SKM-1 (cell line): ENCODE data around the gene HNRNPF.
"Not testable (repeated sequence)": the region's sequence is repeated elsewhere in the genome, so short reads cannot be mapped to it uniquely, and the experiment has no call there.

ENCODE experiments used
- DNase-seq: peaks from one replicate; lab custom pipeline; 2025; ENCODE audit not compliant: unreplicated experiment; lab: John Stamatoyannopoulos, UW

HNRNPF gene, protein sequence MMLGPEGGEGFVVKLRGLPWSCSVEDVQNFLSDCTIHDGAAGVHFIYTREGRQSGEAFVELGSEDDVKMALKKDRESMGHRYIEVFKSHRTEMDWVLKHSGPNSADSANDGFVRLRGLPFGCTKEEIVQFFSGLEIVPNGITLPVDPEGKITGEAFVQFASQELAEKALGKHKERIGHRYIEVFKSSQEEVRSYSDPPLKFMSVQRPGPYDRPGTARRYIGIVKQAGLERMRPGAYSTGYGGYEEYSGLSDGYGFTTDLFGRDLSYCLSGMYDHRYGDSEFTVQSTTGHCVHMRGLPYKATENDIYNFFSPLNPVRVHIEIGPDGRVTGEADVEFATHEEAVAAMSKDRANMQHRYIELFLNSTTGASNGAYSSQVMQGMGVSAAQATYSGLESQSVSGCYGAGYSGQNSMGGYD

DNA sequence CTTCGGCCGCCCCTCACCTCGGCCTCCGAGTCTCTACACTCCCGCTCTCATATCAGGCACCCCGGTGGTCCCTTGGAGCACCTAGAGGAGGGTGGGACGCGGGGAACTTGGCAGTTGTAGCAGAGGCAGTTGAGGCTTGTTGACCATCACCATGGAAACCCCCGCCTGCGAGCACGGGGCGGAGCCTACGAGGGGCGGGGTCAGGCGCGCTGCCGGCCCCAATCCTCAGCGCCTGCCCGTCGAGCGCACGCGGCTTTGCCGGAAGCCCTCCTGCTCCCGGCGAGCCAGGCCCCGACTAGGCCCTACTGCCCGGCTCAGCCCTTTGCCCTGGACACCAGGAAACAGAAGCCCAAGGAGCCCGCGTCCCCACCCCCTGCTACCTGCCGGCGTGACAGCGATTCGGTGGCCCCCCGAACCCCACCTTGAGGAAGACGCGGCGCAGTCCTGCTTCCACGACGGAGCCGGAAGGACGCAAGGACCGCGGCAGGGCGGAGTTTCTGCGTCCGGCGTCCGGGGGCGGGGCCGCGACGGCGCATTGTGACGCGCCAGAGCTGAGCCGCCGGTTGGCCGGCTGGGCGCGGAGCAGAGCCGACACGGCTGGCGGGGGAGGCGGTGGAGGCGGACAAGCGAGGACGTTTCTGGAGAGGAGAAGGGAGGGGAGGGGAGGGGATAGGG, at the start of gene HNRNPF:
HNRNPF (minus strand) TSS at position 477 of the 675 bp plus-strand sequence. CDS start 21,302 bp downstream, outside the sequence.
- peak; percentile 75 for DNase-seq

DNA sequence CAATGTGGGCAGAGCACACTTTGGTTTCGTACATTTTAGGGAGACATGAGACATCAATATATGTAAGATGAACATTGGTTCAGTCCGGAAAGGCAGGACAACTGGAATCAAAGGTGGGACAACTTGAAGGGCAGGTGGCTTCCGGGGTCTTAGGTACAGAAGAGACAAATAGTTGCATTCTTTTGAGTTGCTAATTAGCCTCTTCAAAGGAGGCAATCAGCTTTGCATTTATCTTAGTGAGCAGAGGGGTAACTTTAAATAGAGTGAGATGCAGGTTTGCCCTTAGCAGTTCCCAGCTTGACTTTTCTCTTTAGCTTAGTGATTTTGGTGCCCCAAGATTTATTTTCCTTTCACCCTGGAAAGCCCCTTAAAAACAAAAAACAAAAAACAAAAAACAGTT, 49.2 kb upstream of the HNRNPF start:
- no peak for DNase-seq

DNA sequence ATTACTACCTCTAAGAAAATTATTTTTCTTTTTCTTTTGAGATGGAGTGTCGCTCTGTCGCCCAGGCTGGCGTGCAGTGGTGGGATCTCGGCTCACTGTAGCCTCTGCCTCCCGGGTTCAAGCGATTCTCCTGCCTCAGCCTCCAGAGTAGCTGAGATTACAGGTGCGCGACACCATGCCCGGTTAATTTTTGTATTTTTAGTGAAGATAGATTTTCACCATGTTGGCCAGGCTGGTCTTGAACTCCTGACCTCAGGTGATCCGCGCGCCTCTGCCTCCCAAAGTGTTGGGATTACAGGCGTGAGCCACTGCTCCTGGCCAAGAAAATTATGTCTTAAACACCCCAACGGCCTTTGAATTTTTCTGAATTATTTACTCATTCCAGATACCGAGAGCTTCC, 47.6 kb upstream of the HNRNPF start:
- DNase-seq: not testable (repeated sequence)

DNA sequence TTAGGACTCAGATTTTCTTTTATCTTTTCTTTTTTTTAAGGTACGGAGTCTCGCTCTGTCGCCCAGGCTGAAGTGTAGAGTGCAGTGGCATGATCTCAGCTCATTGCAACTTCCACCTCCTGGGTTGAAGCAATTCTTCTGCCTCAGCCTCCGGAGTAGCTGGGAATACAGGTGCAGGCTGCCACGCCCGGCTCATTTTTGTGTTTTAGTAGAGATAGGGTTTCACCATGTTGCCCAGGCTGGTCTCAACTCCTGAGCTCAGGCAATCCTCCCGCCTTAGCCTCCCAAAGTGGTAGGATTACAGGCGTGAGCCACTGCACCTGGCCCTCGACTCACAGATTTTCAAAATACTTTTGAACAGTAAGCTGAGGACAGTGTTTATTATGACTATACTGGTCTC, 45.0 kb upstream of the HNRNPF start:
- DNase-seq: not testable (repeated sequence)

DNA sequence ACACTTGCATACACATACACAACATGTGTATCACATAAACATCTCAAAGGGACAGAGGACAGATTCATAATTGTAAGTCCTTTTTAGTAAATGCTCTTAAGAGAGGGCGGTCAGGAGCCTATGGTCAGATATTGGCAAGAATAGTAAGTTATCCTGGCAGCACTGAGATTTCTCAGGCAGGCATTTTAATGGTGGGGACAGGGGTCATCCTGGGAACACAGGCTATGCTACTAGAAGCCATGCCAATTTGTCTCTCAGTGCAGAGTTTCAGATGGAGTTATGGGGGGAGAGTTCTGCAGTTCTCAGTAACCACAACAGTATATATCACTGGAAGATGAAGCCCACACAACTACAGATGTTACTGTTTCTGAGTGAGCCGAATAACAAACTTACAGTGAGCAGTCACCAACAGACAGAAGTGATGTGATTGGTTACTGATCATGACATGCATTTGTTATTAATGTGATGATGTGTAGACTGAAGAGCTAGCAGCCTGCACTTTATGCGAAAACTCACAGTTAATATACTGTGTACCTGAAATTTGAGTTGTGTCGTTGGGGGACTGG, 44.4 kb upstream of the HNRNPF start:
- DNase-seq: no peak

DNA sequence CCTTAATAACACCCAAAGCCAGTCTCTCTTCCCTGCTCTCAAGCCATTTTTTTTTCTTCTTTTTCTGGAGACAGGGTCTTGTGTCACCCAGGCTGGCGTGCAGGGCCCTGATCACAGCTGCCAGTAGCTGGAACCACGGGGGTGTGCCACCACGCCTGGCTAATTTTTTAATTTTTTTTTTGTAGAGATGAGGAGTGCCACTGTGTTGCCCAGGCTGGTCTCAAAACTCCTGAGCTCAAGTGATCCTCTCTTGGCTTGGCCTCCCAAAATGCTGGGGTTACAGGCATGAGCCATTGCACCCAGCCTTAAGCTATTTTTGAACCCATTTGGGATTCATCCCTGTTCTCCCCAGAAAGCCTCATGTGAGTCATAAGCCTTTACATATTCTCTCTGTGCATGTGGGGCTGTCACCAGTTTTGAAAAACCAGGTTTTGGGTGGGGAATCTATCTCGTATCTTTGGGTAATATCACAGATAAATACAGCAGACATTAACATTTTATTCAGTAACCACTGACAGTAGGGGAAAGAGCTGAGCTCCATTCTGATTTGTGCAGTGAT, 43.4 kb upstream of the HNRNPF start:
- no peak for DNase-seq

DNA sequence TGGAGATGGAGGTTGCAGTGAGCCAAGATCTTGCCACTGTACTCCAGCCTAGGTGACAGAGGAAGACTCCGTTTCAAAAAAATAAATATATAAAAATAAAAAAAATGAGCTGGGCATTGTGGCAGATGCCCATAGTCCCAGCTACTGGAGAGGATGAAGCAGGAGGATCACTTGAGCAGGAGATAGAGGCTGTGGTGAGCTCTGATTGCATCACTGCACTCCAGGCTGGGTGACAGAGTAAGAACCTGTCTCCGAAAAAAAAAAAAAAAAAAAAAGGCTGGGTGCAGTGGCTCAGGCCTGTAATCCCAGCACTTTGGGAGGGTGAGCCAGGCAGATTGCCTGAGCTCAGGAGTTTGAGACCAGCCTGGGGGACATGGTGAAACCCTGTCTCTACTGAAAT, 39.8 kb upstream of the HNRNPF start:
- DNase-seq: no peak

DNA sequence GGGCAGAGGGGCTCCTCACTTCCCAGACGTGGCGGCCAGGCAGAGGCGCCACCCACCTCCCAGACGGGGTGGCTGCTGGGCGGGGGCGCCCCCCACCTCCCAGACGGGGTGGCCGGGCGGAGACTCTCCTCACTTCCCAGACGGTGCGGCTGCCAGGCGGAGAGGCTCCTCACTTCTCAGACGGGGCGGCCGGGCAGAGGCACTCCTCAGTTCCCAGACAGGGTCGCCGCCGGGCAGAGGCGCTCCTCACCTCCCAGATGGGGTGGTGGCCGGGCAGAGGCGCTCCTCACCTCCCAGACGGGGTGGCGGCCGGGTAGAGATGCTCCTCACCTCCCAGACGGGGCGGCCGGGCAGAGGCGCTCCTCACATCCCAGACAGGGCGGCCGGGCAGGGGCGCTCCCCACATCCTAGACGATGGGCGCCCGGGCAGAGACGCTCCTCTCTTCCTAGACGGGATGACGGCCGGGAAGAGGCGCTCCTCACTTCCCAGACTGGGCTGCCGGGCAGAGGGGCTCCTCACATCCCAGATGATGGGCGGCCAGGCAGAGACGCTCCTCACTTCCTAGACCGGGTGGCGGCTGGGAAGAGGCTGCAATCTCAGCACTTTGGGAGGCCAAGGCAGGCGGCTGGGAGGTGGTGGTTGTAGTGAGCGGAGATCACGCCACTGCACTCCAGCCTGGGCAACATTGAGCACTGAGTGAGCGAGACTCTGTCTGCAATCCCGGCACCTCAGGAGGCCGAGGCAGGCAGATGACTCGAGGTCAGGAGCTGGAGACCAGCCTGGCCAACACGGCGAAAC, 37.4 kb upstream of the HNRNPF start:
- not testable (repeated sequence) for DNase-seq

DNA sequence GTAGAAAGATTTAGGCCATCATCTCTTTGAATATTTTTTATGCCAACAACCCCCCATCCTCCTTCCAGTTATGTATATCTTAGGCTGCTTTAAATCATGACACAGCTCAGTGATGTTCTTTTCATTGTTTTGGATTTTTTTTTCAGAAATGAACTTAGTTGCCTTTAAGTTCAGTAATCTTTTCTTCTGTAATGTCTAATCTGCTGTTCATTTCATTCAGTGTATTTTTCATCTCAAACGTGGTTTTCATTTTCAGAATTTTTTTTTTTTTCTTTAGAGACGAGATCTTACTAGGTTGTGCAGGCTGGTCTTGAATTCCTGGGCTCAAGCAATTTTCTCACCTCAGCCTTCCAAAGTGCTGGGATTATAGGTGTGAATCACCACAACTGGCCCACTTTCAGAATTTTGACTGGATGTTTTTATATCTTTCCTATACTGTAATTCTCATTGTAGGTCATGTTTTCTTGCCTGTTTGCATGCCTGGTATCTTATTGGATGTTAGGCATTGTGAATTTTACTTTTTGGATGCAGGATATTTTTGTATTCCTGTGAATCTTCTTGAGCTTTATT, 36.0 kb upstream of the HNRNPF start:
- no peak for DNase-seq

DNA sequence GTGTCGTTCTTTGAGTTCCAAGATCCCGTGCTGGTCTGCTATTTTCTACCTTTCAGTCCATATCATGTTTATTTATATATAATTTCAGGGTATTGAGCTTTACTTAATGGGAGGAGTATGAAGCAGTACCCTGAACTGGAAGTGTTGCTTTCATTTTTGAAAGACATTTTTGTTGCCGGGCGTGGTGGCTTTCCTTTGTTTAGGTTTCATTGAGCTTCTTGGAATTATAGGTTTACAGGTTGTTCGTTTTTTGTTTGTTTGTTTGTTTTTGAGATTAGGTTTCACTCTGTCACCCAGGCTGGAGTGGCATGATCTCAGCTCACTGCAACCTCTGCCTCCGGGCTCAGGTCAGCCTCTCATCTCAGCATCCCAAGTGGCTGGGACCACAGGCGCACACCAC, 35.3 kb upstream of the HNRNPF start:
- DNase-seq: no peak

DNA sequence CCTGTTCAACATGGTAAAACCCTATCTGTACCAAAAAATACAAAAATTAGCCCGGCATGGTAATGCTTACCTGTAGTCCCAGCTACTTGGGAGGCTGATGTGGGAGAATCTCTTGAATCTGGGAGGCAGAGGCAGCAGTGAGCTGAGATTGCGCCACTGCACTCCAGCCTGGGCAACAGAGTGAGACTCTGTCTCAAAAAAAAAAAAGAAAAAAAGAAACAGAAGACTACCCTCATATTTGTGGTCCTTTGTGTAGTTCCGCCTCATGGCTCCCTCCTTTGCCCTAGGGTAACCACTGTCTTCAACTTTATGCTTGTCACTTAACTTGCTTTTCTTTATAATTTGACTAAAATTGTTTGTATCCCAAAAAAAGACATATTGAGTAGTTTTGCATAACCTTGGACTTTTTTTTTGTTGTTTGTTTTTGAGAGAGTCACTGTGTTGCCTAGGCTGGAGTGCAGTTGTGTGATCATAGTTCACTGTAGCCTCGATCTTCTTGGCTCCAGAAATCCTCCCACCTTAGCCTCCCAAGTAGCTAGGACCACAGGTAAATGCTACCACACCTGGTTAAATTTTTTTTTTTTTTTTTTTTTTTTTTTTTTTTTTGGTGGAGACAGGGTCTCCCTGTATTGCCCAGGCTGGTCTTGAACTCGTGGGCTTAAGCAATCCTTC, 31.6 kb upstream of the HNRNPF start:
- no peak for DNase-seq

DNA sequence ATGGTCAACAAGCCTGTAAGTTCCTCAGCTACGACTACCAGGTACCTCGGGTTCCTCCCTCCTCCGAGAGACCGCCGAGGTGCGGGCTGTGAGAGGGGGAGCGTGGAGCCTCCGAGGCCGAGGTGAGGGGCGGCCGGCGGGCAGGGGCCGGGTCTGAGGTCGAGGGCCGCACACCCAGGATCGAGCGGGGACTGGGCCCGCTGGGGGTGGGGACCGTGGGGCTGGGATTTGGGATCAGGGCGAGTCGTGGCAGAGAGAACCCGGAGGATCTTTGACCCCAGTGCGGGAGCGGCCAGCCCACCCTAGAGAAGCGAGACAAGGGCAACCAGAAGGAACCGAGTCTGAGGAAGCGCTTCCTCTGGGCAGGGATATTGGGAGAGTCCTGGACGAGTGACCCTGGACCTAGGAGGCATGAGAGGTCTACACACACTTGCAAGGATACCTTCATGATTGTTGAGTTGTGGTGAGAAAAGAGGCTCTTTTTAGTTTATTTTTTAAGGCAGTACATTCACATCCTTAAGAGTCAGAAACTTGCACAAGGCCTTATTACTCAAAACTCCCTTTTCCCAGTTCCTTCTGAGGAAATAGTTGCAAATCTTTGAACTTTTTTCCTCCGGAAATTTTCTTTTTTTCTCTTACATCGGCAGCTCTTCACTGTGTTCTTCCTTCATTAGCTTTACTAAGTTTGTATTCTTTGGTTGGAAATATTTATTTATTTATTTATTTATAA, 28.3 kb upstream of the HNRNPF start:
- no peak for DNase-seq

DNA sequence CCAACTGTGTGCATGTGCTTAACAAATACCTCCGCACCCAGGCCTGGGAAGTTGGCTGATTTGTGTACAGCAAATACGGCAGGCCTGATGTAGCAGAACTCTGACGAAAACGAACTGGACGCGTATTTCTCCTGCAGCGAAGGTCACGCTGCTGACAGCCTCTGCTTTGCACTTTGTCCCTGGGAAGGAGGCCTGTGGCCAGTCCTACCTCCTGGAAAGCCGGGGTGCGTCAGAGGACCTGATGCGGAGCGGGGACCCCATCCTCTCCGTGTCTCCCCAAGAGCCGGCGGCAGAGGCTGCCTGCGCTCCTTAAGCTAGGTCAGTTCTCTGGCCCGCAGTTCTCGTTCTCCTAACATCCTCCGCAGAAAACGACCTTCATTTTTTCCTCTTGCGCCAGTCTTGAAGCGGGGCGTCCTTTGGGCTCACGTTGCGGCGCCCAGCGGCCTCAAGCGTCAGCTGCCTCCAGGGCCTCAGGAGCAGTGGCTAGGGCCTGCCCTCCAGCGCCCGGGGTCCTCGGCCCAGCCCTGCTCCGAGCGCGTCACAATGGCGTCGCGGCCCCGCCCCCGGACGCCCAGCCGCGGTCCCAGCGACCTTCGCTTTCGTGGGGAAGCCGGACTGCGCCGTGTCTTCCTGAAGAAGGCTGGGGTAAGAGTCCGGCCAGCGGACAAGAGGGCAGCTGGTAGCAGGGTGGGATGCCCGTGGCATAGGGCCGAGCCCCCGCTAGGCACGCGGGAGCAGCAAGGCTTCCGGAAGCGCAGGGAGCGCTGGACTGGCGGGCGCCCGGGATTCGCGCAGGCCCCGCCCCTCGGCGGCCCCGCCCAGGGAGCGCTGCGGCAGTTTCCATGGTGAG, 27.5 kb upstream of the HNRNPF start, which contains the start of gene ZNF487:
ZNF487 (plus strand) TSS at position 821 of the 850 bp plus-strand sequence. CDS start 38,703 bp downstream, outside the sequence.
- peak; percentile 71 for DNase-seq

DNA sequence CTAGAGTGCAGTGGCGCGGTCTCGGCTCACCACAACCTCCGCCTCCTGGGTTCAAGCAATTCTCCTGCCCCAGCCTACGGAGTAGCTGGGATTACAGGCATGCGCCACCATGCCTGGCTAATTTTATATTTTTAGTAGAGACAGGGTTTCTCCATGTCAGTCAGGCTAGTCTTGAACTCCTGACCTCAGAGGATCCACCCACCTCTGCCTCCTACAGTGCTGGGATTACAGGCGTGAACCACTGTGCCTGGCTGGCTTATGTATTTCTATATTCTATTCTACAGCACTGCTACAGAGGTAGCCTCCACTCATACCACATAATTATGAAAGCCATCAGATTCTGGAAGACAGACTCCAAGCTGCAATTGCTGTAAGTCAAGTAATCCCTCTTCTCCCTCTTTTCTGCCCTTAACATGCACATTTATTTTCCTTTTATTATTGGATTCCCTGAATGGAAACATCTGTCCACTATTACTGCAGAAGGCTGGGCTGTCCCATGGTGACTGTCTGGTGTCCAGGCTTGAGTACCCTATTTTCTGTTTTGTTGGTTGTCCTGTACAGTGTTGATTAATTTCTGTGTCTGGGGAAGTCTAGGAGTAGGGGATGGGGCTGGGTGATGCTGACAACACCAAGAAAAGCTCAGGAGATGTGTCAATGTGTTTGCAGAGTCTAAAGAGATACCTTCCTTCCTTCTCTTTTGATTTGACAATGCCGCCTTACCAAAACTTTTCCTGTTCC, 22.1 kb upstream of the HNRNPF start:
- DNase-seq: no peak

DNA sequence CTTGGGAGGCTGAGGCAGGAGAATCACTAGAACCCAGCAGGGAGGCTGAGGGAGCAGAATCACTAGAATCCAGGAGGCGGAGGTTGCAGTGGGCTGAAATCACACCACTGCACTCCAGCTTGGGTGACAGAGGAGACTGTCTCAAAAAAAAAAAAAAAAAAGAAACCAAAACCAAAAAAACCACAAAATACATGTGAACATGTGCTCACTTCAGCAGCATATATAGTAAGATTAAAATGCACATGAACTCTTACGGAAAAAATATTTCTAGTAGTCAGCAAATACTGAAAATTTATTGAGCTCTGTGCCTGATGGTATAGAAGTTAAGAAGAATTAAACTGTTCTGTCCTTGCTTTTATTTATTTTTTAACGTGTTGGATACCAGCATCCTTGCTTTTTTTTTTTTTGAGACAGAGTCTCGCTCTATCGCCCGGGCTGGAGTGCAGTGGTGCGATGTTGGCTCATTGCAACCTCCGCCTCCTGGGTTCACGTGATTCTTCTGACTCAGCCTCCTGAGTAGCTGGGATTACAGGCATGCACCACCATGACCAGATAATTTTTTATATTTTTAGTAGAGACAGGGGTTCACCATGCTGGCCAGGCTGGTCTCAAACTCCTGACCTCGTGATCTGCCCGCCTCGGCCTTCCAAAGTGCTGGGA, 18.3 kb upstream of the HNRNPF start:
- DNase-seq: no peak

DNA sequence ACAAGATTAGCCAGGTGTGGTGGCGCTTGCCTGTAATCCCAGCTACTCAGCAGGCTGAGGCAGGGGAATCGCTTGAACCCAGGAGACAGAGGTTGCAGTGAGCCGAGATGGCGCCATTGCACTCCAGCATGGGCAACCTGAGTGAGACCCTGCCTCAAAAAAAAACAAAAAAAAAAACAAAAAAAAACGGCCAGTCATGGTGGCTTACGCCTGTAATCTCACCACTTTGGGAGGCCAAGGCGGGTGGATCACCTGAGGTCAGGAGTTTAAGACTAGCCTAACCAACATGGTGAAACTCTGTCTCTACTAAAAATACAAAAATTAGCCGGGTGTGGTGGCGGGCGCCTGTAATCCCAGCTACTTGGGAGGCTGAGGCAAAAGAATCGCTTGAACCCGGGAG, 17.5 kb upstream of the HNRNPF start:
- DNase-seq: not testable (repeated sequence)

DNA sequence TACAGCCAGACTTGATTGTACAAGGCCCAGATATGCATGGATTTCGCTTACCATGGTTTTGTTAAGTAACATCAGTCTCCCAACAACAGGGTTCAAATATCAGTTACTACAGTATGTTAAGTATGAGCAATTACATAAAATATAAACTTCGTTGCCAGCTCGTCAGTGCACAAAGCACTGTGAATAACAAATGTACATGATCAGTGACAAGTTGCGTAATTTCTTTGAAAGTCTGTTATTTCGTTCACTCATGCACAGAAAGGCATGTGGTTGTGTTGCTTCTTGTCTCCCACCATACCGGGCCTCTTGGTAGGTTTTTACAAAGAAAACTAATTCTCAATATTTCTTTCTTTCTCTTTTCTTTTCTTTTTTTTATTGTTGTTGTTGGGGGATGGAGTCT, 15.4 kb upstream of the HNRNPF start:
- DNase-seq: no peak
